Esophagus squamous epithelium (tissue), 4 donors: Measurements from ENCODE around the gene SMYD3.

Source experiments
- CTCF ChIP-seq, 6 experiments: fragments of 450-650 bp in 4 of 6; fragments of 200-600 bp in 2 of 6; sonication (generic) in 2 of 6; IDR thresholded peaks; one replicate each; pipeline ENCODE4 v1.5.1; 2016 to 2019; ENCODE audit warnings: antibody characterized with exemption in 6 of 6, mild to moderate bottlenecking in 4 of 6, moderate library complexity in 4 of 6
- POLR2A ChIP-seq, 4 donors: fragments of 450-650 bp; IDR thresholded peaks; one replicate each; pipeline ENCODE4 v1.6.1; 2017; ENCODE audit warnings: antibody characterized with exemption in 4 of 4, mild to moderate bottlenecking in 4 of 4, moderate library complexity in 3 of 4

- no peak for TF ChIP-seq CTCF (IDR thresholded peaks at IDR 0.05)
- TF ChIP-seq POLR2A (IDR thresholded peaks at IDR 0.05), result no peak
These were observed 544.6 kb downstream of the SMYD3 start for GRCh38 chr1:245962453-245962852.
